ENCODE measurements around the gene NEDD8.

- TF ChIP-seq CTCF (IDR thresholded peaks at IDR 0.05) (peak; percentile 22 to 68), POLR2AphosphoS5 (IDR thresholded peaks at IDR 0.05) (no peak), POLR2A (IDR thresholded peaks at IDR 0.05) (no peak), EP300 (IDR thresholded peaks at IDR 0.05) (no peak)
Measured at GRCh38 chr14:24241829-24242443, 9.8 kb upstream of the NEDD8 start.
